ENCODE results near the gene C2orf42.
A peak's percentile ranks its signal among the peaks of the same experiment; 100 is the strongest.
"Not testable (repeated sequence)": the region's sequence is repeated elsewhere in the genome, so short reads cannot be mapped to it uniquely, and the experiment has no call there.

C2orf42 gene

GRCh38 chr2:70131344-70132143 is 59.3 kb downstream of the C2orf42 start:
- peak in 1 of 2 donors; percentile 7 for ATAC-seq

GRCh38 chr2:70128005-70128404 is 62.8 kb downstream of the C2orf42 start:
- no peak for ATAC-seq

- ATAC-seq: no peak
Measured at GRCh38 chr2:70126413-70126812, 64.4 kb downstream of the C2orf42 start.

- ATAC-seq: no peak
Measured at GRCh38 chr2:70125498-70125898, 65.3 kb downstream of the C2orf42 start.

GRCh38 chr2:70124983-70125480 is 65.8 kb downstream of the C2orf42 start:
- ATAC-seq: peak; percentile 66 to 69

GRCh38 chr2:70123829-70124116 is 67.0 kb downstream of the C2orf42 start:
- peak in 1 of 2 donors; percentile 2 for ATAC-seq

- no peak for ATAC-seq
Measured at GRCh38 chr2:70123051-70123828, 67.6 kb downstream of the C2orf42 start.

GRCh38 chr2:70122470-70122869 is 68.3 kb downstream of the C2orf42 start:
- no peak for ATAC-seq

- ATAC-seq: no peak
Measured at GRCh38 chr2:70121627-70122372, 69.0 kb downstream of the C2orf42 start.

- no peak for ATAC-seq
Measured at GRCh38 chr2:70118798-70119454, 71.9 kb downstream of the C2orf42 start.

GRCh38 chr2:70116936-70117552 is 73.8 kb downstream of the C2orf42 start:
- ATAC-seq: no peak

GRCh38 chr2:70115646-70116442 is 75.0 kb downstream of the C2orf42 start:
- peak in 1 of 2 donors; percentile 47 for ATAC-seq

GRCh38 chr2:70113359-70114070 is 77.3 kb downstream of the C2orf42 start:
- ATAC-seq: no peak

GRCh38 chr2:70111752-70112591 is 78.8 kb downstream of the C2orf42 start:
- no peak for ATAC-seq

- ATAC-seq: not testable (repeated sequence)
Measured at GRCh38 chr2:70110397-70110796, 80.4 kb downstream of the C2orf42 start.

- ATAC-seq: not testable (repeated sequence)
Measured at GRCh38 chr2:70106138-70106537, 84.7 kb downstream of the C2orf42 start.

- no peak for ATAC-seq
Measured at GRCh38 chr2:70104231-70105111, 86.3 kb downstream of the C2orf42 start.

- ATAC-seq: peak; percentile 15 to 29
Measured at GRCh38 chr2:70103531-70104061, 87.2 kb downstream of the C2orf42 start.
